Left lung (tissue), 10 donors: ENCODE measurements around the gene NFS1. TPM values are rescaled to one million over a fixed set of nuclear protein-coding genes. Genes with fewer than 3 reads are reported as not detected.

Source experiments
- ATAC-seq: fragments of 200-7000 bp; cut with Tn5 transposase; one replicate; pipeline ENCODE4 v1.9.1; 2020; ENCODE audit warnings: moderate library complexity
- DNase-seq, 4 donors: peaks; one replicate each; pipeline ENCODE4 v3.0.0-alpha.2; 2013 to 2020
- H3K27ac ChIP-seq, 2 donors: fragments of 200-600 bp; sonication (generic) in 1 of 2; one replicate each; pipeline versions ENCODE4 v1.5.0 to v1.8.0; 2020 to 2021
- H3K27me3 ChIP-seq, 2 donors: fragments of 200-600 bp; sonication (generic) in 1 of 2; one replicate each; pipeline versions ENCODE4 v1.5.0 to v1.8.0; 2020 to 2021
- H3K36me3 ChIP-seq, 2 donors: fragments of 200-600 bp; sonication (generic) in 1 of 2; one replicate each; pipeline versions ENCODE4 v1.5.0 to v1.8.0; 2020 to 2021
- H3K4me1 ChIP-seq, 2 donors: fragments of 200-600 bp; one replicate each; pipeline ENCODE4 v1.8.0; 2021
- H3K4me3 ChIP-seq, 2 donors: fragments of 200-600 bp; sonication (generic) in 1 of 2; one replicate each; pipeline versions ENCODE4 v1.5.0 to v1.8.0; 2020 to 2021; ENCODE audit warnings: mild to moderate bottlenecking in 1 of 2
- H3K9me3 ChIP-seq, 2 donors: fragments of 200-600 bp; sonication (generic) in 1 of 2; one replicate each; pipeline versions ENCODE4 v1.5.0 to v1.8.0; 2020 to 2021
- CTCF ChIP-seq, 2 donors: fragments of 200-600 bp; sonication (generic) in 1 of 2; IDR thresholded peaks; one replicate each; pipeline versions ENCODE4 v1.5.0 to v1.8.0; 2021; ENCODE audit warnings: antibody characterized with exemption in 2 of 2
- intact Hi-C, 2 donors: fragments of 100-400 bp; cut with DNase I; formaldehyde crosslinking; loops; one replicate each; pipeline versions ENCODE4 v1.11.2 to v1.14.2; 2022
- polyA plus RNA-seq, 6 donors: library from polyadenylated mRNA; unstranded; fragments of 120-200 nt; gene quantifications; one replicate each; pipeline ENCODE4 v1.2.1, GENCODE V29; 2013; ENCODE audit not compliant: insufficient read length in 6 of 6
- total RNA-seq, 2 donors: library from RNA; stranded (reverse); fragmentation: NEBNext Ultra II Directional; extraction: Animal tissue kit (Norgen Biotek cat#: 25700); gene quantifications; one replicate each; pipeline ENCODE4 v1.2.1, GENCODE V29; 2021
- donor health status: DM: no; HTN: yes; CAD: no.
- donor health status: DM: no; HTN: no; CAD: no.

NFS1 gene
- total and polyA plus RNA-seq, 8 donors, result 18.5 to 32.5 (median 20.5) TPM

- intact Hi-C loops, result no loop called here
- H3K4me1 ChIP-seq, result peaks cover 32 to 84% of the 10 kb centered on the region in 2 donors
Observed at GRCh38 chr20:35731862-35732643, 32.9 kb upstream of the NFS1 start.

GRCh38 chr20:35731469-35731788 is 32.3 kb upstream of the NFS1 start:
- Histone ChIP-seq H3K9me3 (no peaks in the 10 kb centered on the region), H3K36me3 (peaks cover 0 to 100% of the 10 kb centered on the region in 2 donors), H3K4me1 (peaks cover 31 to 77% of the 10 kb centered on the region in 2 donors), H3K4me3 (no peak overlapping the region), H3K27me3 (no peaks in the 10 kb centered on the region), H3K27ac (no peak overlapping the region)
- DNase-seq, result no peak
- TF ChIP-seq CTCF (IDR thresholded peaks at IDR 0.05), result no peak
- ATAC-seq, result peak; percentile 39
- intact Hi-C loops, result no loop called here

More at GRCh38 chr20:35731862-35732643, 32.9 kb upstream of the NFS1 start:
- no peak for TF ChIP-seq CTCF (IDR thresholded peaks at IDR 0.05)
- DNase-seq, result no peak
- Histone ChIP-seq H3K27ac (no peak overlapping the region), H3K9me3 (no peaks in the 10 kb centered on the region), H3K4me3 (no peak overlapping the region), H3K27me3 (no peaks in the 10 kb centered on the region), H3K36me3 (peaks cover 0 to 100% of the 10 kb centered on the region in 2 donors)
- ATAC-seq, result no peak

GRCh38 chr20:35730583-35731468 is 31.7 kb upstream of the NFS1 start:
- H3K4me1 ChIP-seq, result peaks cover 25 to 71% of the 10 kb centered on the region in 2 donors
- no peak overlapping the region for H3K27ac ChIP-seq
- H3K27me3 ChIP-seq, result no peaks in the 10 kb centered on the region
- TF ChIP-seq CTCF (IDR thresholded peaks at IDR 0.05), result no peak
- ATAC-seq, result no peak
- no peak overlapping the region for H3K4me3 ChIP-seq
- no peaks in the 10 kb centered on the region for H3K9me3 ChIP-seq
- no peak for DNase-seq
- intact Hi-C loops, result no loop called here
- peaks cover 0 to 100% of the 10 kb centered on the region in 2 donors for H3K36me3 ChIP-seq

- Histone ChIP-seq H3K9me3 (no peaks in the 10 kb centered on the region), H3K4me3 (no peak overlapping the region), H3K36me3 (peaks cover 0 to 100% of the 10 kb centered on the region in 2 donors), H3K4me1 (peaks cover 17 to 63% of the 10 kb centered on the region in 2 donors), H3K27ac (no peak overlapping the region), H3K27me3 (no peaks in the 10 kb centered on the region)
- intact Hi-C loops, result no loop called here
- ATAC-seq (peak; percentile 29), DNase-seq (no peak)
- TF ChIP-seq CTCF (IDR thresholded peaks at IDR 0.05), result no peak
Observed at GRCh38 chr20:35729836-35730582, 30.9 kb upstream of the NFS1 start.
